ENCODE measurements around the gene C2orf81. TPM values are rescaled to one million over a fixed set of nuclear protein-coding genes. Genes with fewer than 3 reads are reported as not detected.

C2orf81 gene
- total RNA-seq, 1 donor: 0.86 TPM

- DNase-seq (ENCODE audit: low read depth): peak; percentile 37
- peak overlapping the region; percentile 79 for H3K4me3 ChIP-seq (ENCODE audit: low read depth, low read length)
- no peak for TF ChIP-seq CTCF (IDR thresholded peaks at IDR 0.05; ENCODE audit: insufficient read depth, low read depth, low read length)
Observed at GRCh38 chr2:74458938-74459363, 37.5 kb upstream of the C2orf81 start.

- H3K4me3 ChIP-seq (ENCODE audit: low read depth, low read length): peak within 1 kb of the TSS; percentile 79
- no peak for TF ChIP-seq CTCF (IDR thresholded peaks at IDR 0.05; ENCODE audit: insufficient read depth, low read depth, low read length)
- DNase-seq (ENCODE audit: low read depth): peak; percentile 100
Observed at GRCh38 chr2:74458132-74458937, 36.9 kb upstream of the C2orf81 start, which contains the start of gene WBP1. WBP1 (plus strand) TSS chr2:74458438; CDS start chr2:74458603, 165 bp downstream.

- peak overlapping the region; percentile 79 for H3K4me3 ChIP-seq (ENCODE audit: low read depth, low read length)
- TF ChIP-seq CTCF (IDR thresholded peaks at IDR 0.05; ENCODE audit: insufficient read depth, low read depth, low read length): no peak
- DNase-seq (ENCODE audit: low read depth): no peak
Observed at GRCh38 chr2:74457549-74458131, 36.2 kb upstream of the C2orf81 start.

- DNase-seq (ENCODE audit: low read depth): no peak
- no peak for TF ChIP-seq CTCF (IDR thresholded peaks at IDR 0.05; ENCODE audit: insufficient read depth, low read depth, low read length)
- H3K4me3 ChIP-seq (ENCODE audit: low read depth, low read length): peak overlapping the region; percentile 79
Observed at GRCh38 chr2:74457129-74457548, 35.7 kb upstream of the C2orf81 start.

GRCh38 chr2:74454654-74455511 is 33.5 kb upstream of the C2orf81 start, which contains the start of gene INO80B:
INO80B (plus strand) TSS chr2:74455087; CDS start chr2:74455117, 30 bp downstream.
- peak within 1 kb of the TSS; percentile 67 for H3K4me3 ChIP-seq (ENCODE audit: low read depth, low read length)
- DNase-seq (ENCODE audit: low read depth): peak; percentile 99
- no peak for TF ChIP-seq CTCF (IDR thresholded peaks at IDR 0.05; ENCODE audit: insufficient read depth, low read depth, low read length)

GRCh38 chr2:74450570-74451190 is 29.3 kb upstream of the C2orf81 start:
- H3K4me3 ChIP-seq (ENCODE audit: low read depth, low read length): no peak overlapping the region
- no peak for TF ChIP-seq CTCF (IDR thresholded peaks at IDR 0.05; ENCODE audit: insufficient read depth, low read depth, low read length)
- no peak for DNase-seq (ENCODE audit: low read depth)

All from fibroblast of villous mesenchyme (primary cell).